SK-N-SH treated with all-trans-retinoic acid at 6 μM for 48 hours (cell line): ENCODE measurements around the gene TGFBR2.

ENCODE experiments used
- ATAC-seq: fragments of 200-7000 bp; cut with Tn5 transposase; 3 replicates; pipeline ENCODE4 v1.9.1; 2020; ENCODE audit warnings: mild to moderate bottlenecking, moderate library complexity
- ARNTL ChIP-seq: fragments of 450-650 bp; formaldehyde crosslinking; IDR thresholded peaks from 2 replicates; pipeline ENCODE4 v1.5.0; 2020; ENCODE audit warnings: low read depth, mild to moderate bottlenecking, moderate library complexity, borderline replicate concordance
- CREB5 ChIP-seq: fragments of 250-450 bp; sonication (Bioruptor Pico); IDR thresholded peaks from 2 replicates; pipeline ENCODE4 v1.5.1; 2020; ENCODE audit warnings: low read depth, mild to moderate bottlenecking, moderate library complexity
- CSDC2 ChIP-seq: fragments of 250-450 bp; sonication (Bioruptor Pico); IDR thresholded peaks from 2 replicates; pipeline ENCODE4 v1.5.0; 2020; ENCODE audit warnings: mild to moderate bottlenecking, moderate library complexity
- CSRNP3 ChIP-seq: fragments of 250-450 bp; sonication (Bioruptor Pico); IDR thresholded peaks from 2 replicates; pipeline ENCODE4 v1.5.1; 2021; ENCODE audit warnings: mild to moderate bottlenecking, moderate library complexity
- GLIS3 ChIP-seq: fragments of 250-450 bp; sonication (Bioruptor Pico); IDR thresholded peaks from 2 replicates; pipeline ENCODE4 v1.5.0; 2020; ENCODE audit warnings: mild to moderate bottlenecking, moderate library complexity
- ISL1 ChIP-seq: fragments of 250-450 bp; sonication (Bioruptor Pico); IDR thresholded peaks from 2 replicates; pipeline ENCODE4 v2.1.2; 2022; ENCODE audit warnings: mild to moderate bottlenecking, moderate library complexity
- OSR1 ChIP-seq: fragments of 250-450 bp; sonication (Bioruptor Pico); IDR thresholded peaks from 2 replicates; pipeline ENCODE4 v1.8.0; 2022; ENCODE audit warnings: moderate library complexity, mild to moderate bottlenecking, inconsistent platforms
- PATZ1 ChIP-seq: fragments of 250-450 bp; sonication (Bioruptor Pico); IDR thresholded peaks from 2 replicates; pipeline ENCODE4 v1.8.0; 2020; ENCODE audit warnings: mild to moderate bottlenecking, moderate library complexity, borderline replicate concordance
- POU6F1 ChIP-seq: fragments of 250-450 bp; sonication (Bioruptor Pico); IDR thresholded peaks from 2 replicates; pipeline ENCODE4 v1.8.0; 2021; ENCODE audit warnings: low read depth, mild to moderate bottlenecking, moderate library complexity, borderline replicate concordance
- PPARA ChIP-seq: fragments of 250-450 bp; sonication (Bioruptor Pico); IDR thresholded peaks from 2 replicates; pipeline ENCODE4 v1.5.0; 2020; ENCODE audit warnings: mild to moderate bottlenecking, borderline replicate concordance
- RARB ChIP-seq: fragments of 250-450 bp; sonication (Bioruptor Pico); IDR thresholded peaks from 2 replicates; pipeline ENCODE4 v1.8.0; 2021; ENCODE audit warnings: mild to moderate bottlenecking, moderate library complexity
- SNAI2 ChIP-seq: fragments of 250-450 bp; sonication (Bioruptor Pico); IDR thresholded peaks from 2 replicates; pipeline ENCODE4 v1.5.0; 2020; ENCODE audit warnings: mild to moderate bottlenecking, moderate library complexity
- TCF4 ChIP-seq: fragments of 250-450 bp; sonication (Bioruptor Pico); IDR thresholded peaks from 2 replicates; pipeline ENCODE4 v1.8.0; 2021; ENCODE audit warnings: mild to moderate bottlenecking, moderate library complexity, borderline replicate concordance
- TOX ChIP-seq: fragments of 250-450 bp; sonication (Bioruptor Pico); IDR thresholded peaks from 2 replicates; pipeline ENCODE4 v1.8.0; 2021; ENCODE audit warnings: mild to moderate bottlenecking, moderate library complexity, borderline replicate concordance
- TSHZ2 ChIP-seq: fragments of 250-450 bp; sonication (Bioruptor Pico); IDR thresholded peaks from 2 replicates; pipeline ENCODE4 v1.5.0; 2020; ENCODE audit warnings: mild to moderate bottlenecking, moderate library complexity
- ZFP3 ChIP-seq: fragments of 250-450 bp; sonication (Bioruptor Pico); IDR thresholded peaks from 2 replicates; pipeline ENCODE4 v1.5.0; 2020; ENCODE audit warnings: mild to moderate bottlenecking, moderate library complexity
- ZFP30 ChIP-seq: fragments of 450-650 bp; formaldehyde crosslinking; IDR thresholded peaks from 2 replicates; pipeline ENCODE4 v1.5.0; 2022; ENCODE audit warnings: mild to moderate bottlenecking, moderate library complexity
- ZNF565 ChIP-seq: fragments of 450-650 bp; formaldehyde crosslinking; conservative IDR thresholded peaks from 2 replicates; pipeline ENCODE4 v1.5.0; 2020; ENCODE audit warnings: low read depth, mild to moderate bottlenecking, moderate library complexity
- ZNF70 ChIP-seq: fragments of 450-650 bp; formaldehyde crosslinking; IDR thresholded peaks from 2 replicates; pipeline ENCODE4 v1.5.0; 2020; ENCODE audit warnings: mild to moderate bottlenecking, moderate library complexity
- ZNF8 ChIP-seq: fragments of 450-650 bp; formaldehyde crosslinking; IDR thresholded peaks from 2 replicates; pipeline ENCODE4 v1.5.0; 2020; ENCODE audit warnings: mild to moderate bottlenecking, moderate library complexity

TGFBR2 gene

GRCh38 chr3:30672959-30673358 lies 66.6 kb downstream of the TGFBR2 start:
- no peak for TF ChIP-seq CSDC2 (CRISPR knock-in tag)
- TF ChIP-seq TOX (CRISPR knock-in tag), result no peak
- ATAC-seq, result no peak

- no peak for ATAC-seq
- TF ChIP-seq CSDC2 (CRISPR knock-in tag) (no peak), GLIS3 (CRISPR knock-in tag) (no peak), OSR1 (no peak), ZNF8 (no peak), TCF4 (no peak), CSRNP3 (CRISPR knock-in tag) (no peak), ZNF565 (CRISPR knock-in tag) (no peak), TSHZ2 (CRISPR knock-in tag) (no peak), ISL1 (CRISPR knock-in tag) (no peak)
These were observed 67.3 kb downstream of the TGFBR2 start for GRCh38 chr3:30673425-30674341.

GRCh38 chr3:30675006-30675405 lies 68.6 kb downstream of the TGFBR2 start:
- no peak for ATAC-seq
- no peak for TF ChIP-seq TOX (CRISPR knock-in tag)
- TF ChIP-seq CSRNP3 (CRISPR knock-in tag), result no peak
- no peak for TF ChIP-seq SNAI2
- TF ChIP-seq TCF4, result no peak
- TF ChIP-seq ISL1 (CRISPR knock-in tag), result no peak
- no peak for TF ChIP-seq ARNTL (CRISPR knock-in tag)
- TF ChIP-seq POU6F1 (CRISPR knock-in tag), result no peak
- no peak for TF ChIP-seq PPARA (CRISPR knock-in tag)
- TF ChIP-seq RARB (CRISPR knock-in tag), result no peak
- no peak for TF ChIP-seq GLIS3 (CRISPR knock-in tag)
- no peak for TF ChIP-seq PATZ1 (CRISPR knock-in tag)
- TF ChIP-seq CREB5 (CRISPR knock-in tag), result no peak
- no peak for TF ChIP-seq CSDC2 (CRISPR knock-in tag)
- no peak for TF ChIP-seq OSR1
- TF ChIP-seq ZNF70 (CRISPR knock-in tag), result no peak
- TF ChIP-seq ZNF8, result no peak
- TF ChIP-seq ZFP3 (CRISPR knock-in tag), result no peak
- TF ChIP-seq ZFP30, result no peak
